HG03575 (cell line): ENCODE data around the gene CASKIN1.
"Not testable (repeated sequence)": the region's sequence is repeated elsewhere in the genome, so short reads cannot be mapped to it uniquely, and the experiment has no call there.

ENCODE experiments used
- ATAC-seq: cut with Tn5 transposase; IDR thresholded peaks from one replicate; pipeline ENCODE4 v1.9.1; 2021; ENCODE audit not compliant: unreplicated experiment, insufficient number of reproducible peaks, low FRiP score; ENCODE audit errors: extremely low read depth

CASKIN1 gene

GRCh38 chr16:2149630-2150417 lies 46.6 kb downstream of the CASKIN1 start:
- no peak for ATAC-seq

- ATAC-seq, result no peak
These were observed 47.4 kb downstream of the CASKIN1 start for GRCh38 chr16:2148714-2149629.

GRCh38 chr16:2147981-2148671 lies 48.3 kb downstream of the CASKIN1 start, which contains the start of gene RAB26:
Gene RAB26, plus strand, starts transcription at chr16:2148625. Its CDS starts 159 bp downstream, at chr16:2148784.
- no peak for ATAC-seq

GRCh38 chr16:2147378-2147777 lies 49.0 kb downstream of the CASKIN1 start:
- no peak for ATAC-seq

- no peak for ATAC-seq
These were observed 50.6 kb downstream of the CASKIN1 start for GRCh38 chr16:2145843-2146242.

- ATAC-seq, result no peak
These were observed 52.4 kb downstream of the CASKIN1 start for GRCh38 chr16:2143878-2144485.

GRCh38 chr16:2142942-2143877 lies 53.2 kb downstream of the CASKIN1 start:
- no peak for ATAC-seq

- ATAC-seq, result not testable (repeated sequence)
These were observed 60.5 kb downstream of the CASKIN1 start, which contains the start of gene PKD1 for GRCh38 chr16:2135770-2136490. Gene PKD1, minus strand, starts transcription at chr16:2135898. Its CDS starts 209 bp downstream, at chr16:2135689.

GRCh38 chr16:2135071-2135470 lies 61.3 kb downstream of the CASKIN1 start:
- not testable (repeated sequence) for ATAC-seq

GRCh38 chr16:2133797-2134196 lies 62.6 kb downstream of the CASKIN1 start:
- ATAC-seq, result not testable (repeated sequence)

- not testable (repeated sequence) for ATAC-seq
These were observed 66.4 kb downstream of the CASKIN1 start for GRCh38 chr16:2129890-2130447.

- ATAC-seq, result not testable (repeated sequence)
These were observed 67.2 kb downstream of the CASKIN1 start for GRCh38 chr16:2129251-2129650.

- not testable (repeated sequence) for ATAC-seq
These were observed 68.7 kb downstream of the CASKIN1 start for GRCh38 chr16:2127630-2128280.
